NCI-H2029 (cell line): ENCODE data around the gene MBD5.
"Not testable (repeated sequence)": the region's sequence is repeated elsewhere in the genome, so short reads cannot be mapped to it uniquely, and the experiment has no call there.

Experiments used
- DNase-seq: peaks from one replicate; lab custom pipeline; 2025; lab: John Stamatoyannopoulos, UW

The MBD5 gene

DNA sequence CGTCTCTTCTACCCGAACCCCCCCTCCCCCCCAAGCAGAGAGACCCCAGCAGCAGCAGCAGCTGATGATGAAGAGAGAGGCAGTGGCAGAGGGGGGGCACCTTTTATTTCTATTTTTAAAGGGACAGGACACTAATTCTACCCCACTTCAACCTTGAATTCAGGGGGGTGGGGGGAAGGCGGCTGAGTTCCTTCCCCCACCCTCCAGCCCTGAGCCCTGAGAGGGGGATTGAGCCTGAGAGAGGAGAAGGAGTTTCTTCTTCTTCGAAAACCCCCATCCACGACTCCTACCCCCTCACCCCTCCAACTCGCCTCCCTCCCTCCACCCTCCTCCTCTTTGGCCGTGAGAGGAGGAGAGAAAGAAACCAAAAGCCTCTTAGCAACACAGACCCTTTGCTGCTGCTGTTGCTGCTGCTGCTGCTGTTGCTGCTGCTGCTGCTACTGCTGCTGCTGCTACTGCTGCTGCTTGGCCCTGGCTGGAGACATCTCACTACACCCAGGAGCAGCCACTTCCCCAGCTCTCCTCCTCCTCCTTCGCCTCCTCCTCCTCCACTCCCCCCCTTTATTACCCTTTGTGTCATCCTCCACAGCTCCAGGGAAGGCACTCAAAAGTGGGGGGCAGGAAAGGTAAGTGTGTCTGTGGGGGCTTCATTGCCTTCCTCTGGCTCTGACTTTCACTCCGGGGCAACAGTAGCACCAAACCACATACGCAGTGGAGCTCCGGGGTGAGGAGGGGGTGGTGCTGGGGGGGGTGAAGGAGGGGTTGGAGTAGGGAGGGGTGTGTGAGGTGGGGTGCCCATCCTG, at the start of gene MBD5:
TSS of gene MBD5 (plus strand) at position 33 of the 803 bp plus-strand sequence.
- no peak for DNase-seq

DNA sequence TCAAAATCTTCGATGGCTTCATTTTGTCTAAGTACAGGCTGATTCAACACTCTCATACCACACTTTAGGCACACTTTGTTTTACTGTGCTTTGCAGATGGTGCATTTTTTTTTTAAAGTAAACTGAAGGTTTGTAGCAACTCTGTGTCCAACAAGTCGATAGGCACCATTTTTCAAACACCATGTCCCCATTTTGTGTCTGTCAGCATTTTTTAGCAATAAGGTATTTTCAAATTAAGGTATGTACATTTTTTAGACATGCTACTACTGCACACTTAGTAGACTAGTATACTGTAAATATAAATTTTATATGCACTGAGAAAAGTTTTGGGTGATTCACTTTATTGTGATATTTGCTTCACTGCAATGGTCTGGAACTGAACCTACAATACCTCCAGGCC, 44.8 kb upstream of the MBD5 start:
- DNase-seq, result no peak

DNA sequence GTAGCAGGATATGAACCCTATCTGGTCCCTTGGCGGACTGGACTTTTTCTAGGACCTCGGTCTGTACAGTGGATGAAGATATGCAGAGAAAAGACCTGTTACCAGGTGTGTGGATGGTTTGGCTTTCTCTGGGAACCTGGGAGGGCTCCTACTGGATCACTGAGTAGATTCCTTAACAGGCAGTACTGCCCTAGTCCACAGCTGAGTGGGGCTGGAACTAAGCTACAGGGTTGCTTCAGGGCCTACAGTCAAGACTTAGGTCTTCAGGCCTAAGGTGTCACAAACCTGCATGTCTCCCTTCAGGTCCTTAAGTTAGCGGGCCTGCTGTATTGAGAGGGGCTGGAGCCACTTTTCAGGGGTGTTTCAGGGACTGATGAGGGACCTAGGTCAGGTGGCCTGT, 43.2 kb upstream of the MBD5 start:
- DNase-seq, result no peak

DNA sequence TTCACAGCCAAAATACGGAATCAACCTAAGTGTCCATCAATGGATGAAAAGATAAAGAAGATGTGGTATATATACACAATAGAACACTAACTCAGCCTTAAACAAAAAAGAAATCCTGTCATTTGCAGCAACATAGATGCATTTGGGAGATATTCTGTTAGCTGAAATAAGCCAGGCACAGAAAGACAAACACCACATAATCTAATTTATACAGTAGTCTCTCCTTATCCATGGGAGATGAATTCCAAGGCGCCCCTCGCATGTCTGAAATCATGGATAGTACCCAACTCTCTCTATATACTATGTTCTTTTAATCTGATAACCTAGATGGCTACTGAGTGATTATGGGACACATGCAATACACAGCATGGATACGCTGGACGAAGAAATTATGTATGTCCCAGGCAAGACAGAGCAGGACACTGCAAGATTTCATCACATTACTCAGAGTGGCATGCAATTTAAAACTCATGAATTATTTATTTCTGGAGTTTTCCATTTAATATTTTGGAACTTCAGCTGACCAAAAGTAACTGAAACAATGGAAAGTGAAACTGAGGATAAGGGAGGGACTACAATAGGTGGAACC, 39.9 kb upstream of the MBD5 start:
- DNase-seq, result no peak

DNA sequence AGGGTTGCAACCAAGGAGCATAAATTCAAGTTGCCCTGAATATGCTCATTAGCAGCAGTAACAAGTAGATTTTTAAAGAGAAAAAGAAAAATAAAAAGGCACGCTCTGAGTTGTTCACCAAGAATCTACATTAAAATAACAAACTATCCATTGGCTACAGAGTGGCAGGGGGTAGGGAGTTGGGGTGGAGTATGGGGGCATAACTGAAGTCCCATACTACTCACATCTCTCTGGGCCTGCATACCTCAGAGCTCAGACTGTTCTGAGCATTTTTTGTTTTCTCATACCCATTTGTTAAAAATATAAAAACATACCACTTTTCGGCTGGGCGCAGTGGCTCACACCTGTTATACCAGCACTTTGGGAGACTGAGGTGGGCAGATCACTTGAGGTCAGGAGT, 31.8 kb upstream of the MBD5 start:
- no peak for DNase-seq

DNA sequence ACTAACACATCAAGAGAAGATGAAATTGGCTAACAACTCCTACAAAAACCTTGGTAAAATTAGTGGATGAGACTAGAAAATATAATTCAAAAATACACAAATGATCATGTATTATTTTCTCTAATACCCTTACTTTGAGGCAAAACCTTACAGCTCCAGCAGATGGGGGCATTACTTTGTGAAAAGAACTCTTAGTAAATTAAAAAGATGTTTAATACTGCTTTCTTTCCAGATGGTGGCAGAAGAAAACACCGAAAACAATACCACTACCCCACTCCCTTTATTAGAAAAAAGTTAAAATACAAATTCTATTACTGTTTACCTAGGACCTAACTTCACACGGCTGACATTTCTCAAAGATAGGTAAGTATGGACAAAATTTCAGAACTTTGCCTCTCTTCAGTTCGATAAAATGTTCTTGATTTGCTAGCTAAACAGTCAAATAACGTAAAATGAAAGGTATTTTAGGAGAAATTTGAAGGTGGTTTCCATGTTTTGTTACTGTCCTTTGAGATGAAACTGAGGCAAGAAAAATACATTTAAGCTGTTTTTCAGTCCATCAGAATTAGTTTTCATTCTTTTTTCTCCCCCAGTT, 31.0 kb upstream of the MBD5 start:
- no peak for DNase-seq

DNA sequence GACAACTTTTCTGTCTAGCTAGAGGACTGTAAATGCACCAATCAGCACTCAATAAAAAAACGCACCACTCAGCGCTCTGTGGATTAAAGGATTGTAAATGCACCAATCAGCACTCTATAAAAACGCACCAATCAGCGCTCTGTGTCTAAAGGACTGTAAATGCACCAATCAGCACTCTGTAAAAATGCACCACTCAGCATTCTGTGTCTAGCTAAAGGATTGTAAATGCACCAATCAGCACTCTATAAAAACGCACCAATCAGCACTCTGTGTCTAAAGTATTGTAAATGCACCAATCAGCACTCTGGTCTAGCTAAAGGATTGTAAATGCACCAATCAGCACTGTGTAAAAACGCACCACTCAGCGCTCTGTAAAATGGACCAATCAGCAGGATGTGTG, 25.9 kb upstream of the MBD5 start:
- DNase-seq, result not testable (repeated sequence)

DNA sequence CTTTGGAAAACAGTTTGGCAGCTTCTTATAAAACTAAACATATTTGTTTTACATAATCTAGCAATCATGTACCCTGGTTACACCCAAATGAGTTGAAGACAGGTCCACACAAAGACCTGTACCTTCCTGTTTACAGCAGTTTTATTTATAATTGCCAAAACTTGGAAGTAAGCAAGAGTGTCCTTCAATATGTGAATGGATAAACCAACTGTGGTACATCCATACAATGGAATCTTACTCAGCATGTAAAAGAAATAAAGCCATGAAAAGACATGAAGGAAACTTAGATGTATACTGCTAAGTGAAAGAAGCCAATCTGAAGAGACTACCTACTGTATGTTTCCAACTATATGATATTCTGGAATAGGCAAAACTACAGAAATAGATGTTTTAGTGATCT, 24.1 kb upstream of the MBD5 start:
- DNase-seq, result no peak

DNA sequence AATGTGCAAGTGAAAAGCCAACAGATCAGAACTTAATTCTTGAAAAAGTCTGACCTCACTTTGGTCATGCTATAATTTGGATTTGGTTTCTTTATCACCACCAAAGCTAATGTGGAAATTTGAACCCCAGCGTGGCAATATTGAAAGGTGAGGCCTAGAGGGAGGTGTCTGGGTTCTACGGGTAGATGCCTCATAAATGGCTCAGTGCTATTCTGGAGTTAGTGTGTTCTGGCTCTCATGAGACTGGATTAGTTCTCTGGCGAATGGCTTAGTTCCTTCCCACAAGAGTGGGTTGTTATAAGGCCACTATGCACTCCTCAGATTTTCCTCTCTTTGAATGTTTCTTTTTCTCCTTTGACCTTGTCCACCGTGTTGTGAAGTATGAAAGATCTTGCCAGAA, 22.7 kb upstream of the MBD5 start:
- DNase-seq, result no peak

DNA sequence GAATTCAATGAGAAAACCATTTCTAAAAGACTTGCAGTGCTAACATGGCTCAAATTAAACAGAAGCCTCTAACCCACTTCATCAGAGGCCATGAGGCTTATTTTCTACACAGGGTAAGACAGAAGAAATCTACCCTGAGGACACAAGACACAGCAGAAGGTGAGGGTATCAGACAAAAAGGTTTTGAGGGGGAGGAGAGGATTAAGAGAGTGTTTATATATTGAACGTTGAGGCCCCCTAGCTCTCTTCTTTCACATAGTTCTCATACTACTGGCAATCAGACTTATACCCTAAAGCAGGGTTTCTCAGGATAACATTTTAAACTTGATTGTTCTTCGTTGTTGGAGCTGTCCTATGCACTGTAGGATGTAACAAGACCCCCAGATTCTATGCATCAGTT, 21.8 kb upstream of the MBD5 start:
- DNase-seq, result no peak

DNA sequence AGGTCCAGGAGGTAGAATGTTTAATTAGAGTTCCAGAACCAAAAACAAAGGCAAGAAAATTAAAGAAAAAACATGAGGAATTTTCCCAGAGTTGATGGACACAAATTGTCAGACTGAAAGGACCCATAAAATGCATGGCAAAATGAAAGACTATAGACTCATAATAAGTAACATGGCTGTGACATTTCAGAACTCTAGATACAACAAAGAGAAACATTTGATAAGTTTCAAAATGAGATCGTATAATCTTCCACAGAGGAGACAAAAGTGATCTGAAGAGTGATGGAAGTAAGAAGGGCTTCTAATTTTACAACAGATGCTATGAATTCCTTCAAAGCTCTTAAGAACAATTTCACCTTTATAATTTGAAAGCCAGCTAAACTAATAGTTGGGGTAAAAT, 20.8 kb upstream of the MBD5 start:
- DNase-seq, result no peak

DNA sequence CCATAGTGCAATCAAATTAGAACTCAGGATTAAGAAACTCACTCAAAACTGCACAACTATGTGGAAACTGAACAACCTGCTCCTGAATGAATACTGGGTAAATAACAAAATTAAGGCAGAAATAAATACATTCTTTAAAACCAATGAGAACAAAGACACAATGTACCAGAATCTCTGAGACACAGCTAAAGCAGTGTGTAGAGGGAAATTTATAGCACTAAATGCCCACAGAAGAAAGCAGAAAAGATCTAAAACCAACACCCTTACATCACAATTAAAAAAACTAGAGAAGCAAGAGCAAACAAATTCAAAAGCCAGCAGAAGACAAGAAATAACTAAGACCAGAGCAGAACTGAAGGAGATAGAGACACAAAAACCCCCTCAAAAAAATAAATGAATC, 18.5 kb upstream of the MBD5 start:
- DNase-seq, result not testable (repeated sequence)

DNA sequence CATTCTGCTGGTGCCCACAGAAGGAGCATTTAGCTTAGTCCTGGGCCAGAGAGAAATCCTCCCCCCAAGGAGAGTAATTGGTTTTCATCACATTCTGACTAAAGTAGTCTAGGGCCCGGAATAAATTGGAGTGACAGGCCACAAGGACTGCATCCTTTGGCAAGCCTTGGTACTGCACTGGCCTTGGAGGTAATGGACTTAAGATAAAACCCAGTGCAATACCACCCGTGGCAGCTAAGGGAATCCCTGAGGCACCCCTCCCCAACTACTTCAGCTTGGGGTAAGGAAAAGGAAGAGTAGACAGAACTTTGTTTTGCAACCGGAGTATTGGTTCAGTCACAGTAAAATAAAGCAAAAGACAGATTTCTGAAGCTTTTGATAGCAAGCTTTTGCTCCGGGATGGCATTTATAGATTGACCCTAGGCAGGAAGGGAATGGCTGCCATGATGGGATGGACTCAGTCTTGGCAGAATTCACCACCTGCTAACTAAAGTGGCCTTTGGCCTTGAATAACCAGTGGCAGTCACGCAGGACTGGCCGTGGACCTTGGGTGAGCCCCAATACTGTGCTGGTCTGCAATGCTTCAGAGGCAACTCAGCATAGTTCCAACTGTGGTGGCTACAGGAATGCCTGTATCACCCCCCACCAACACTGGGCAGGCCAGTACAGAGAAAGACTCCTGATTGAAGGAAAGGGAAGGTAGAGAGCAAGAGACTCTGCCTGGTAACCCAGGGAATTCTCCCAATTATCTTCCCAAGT, 14.5 kb upstream of the MBD5 start:
- DNase-seq, result no peak

DNA sequence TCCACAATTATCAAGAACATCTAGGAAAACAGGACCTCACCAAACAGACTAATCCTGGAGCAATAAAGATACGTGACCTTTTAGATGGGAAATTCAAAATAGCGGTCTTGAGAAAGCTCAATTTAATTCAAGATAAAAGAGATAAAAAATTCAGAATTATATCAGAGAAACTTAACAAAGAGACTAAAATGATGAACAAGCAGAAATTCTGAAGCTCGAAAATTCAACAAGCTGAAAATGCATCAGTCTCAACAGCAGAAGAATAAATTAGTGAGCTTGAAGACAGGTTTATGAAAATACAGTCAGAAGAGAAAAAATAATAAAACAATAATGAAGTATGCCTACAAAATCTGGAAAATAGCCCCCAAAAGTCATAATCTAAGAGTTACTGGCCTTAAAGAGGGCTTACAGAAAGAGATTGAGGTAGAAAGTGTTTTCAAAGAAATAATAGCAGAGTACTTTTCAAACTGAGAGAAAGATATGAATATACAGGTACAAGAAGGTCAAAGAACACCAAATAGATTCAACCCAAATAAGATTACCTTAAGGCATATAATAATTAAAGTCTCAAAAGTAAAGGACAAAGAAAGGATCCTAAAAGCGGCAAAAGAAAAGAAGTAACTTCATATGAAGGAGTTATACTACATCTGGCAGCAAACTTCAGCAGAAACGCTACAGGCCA, 13.5 kb upstream of the MBD5 start:
- no peak for DNase-seq

DNA sequence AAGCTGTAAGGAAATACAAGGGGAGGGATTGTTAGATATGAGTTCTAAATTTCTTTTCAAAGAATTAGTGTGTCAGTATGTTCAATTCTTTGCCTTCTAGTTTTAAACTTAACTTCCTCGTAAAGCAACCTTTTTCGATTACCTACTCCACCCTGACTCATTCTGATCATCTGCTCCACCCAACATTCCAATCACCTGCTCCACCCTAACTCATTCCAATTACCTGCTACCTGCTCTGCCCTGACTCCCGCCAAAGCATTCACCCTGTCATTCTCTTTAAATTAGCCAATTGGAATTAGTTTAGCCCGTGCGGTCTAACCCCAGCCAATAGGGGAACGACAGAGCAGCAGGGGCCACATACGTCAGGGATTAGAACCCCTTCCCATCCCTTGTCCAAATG, 12.5 kb upstream of the MBD5 start:
- DNase-seq, result not testable (repeated sequence)

DNA sequence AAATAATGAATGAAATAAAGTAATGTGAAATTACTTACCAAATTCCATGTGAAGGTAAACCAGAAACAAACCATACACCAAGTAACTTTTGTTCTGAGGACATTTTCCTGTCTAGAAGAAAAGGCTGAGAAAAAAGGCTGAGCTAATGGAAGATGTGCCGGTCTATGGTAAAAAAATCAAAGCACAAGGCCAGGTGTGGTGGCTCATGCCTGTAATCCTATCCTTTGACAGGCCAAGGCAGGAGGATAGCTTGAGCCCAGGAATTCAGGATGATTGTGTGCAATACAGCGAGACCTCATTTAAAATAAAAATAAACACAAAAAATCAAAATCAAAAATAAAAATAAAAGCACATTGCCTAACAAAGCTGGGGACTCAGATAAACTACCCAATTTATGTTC, 7.0 kb upstream of the MBD5 start:
- DNase-seq, result no peak

DNA sequence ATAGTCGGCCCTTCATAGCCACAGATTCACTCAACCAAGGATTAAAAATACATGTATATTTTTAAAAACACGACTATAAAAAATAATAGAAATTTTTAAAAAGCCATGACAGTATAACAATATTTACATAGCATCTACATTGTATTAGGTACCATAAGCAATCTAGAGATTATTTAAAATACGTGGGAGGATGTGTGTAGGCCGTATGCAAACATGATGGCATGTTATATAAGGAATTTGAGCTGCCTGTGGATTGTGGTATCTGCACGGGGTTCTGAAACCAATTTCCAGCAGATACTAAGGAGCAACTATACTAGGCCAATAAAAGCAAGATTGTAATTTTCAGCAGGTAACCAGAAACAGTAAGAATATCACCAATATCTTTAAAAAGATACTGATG, 6.3 kb upstream of the MBD5 start:
- DNase-seq, result no peak

DNA sequence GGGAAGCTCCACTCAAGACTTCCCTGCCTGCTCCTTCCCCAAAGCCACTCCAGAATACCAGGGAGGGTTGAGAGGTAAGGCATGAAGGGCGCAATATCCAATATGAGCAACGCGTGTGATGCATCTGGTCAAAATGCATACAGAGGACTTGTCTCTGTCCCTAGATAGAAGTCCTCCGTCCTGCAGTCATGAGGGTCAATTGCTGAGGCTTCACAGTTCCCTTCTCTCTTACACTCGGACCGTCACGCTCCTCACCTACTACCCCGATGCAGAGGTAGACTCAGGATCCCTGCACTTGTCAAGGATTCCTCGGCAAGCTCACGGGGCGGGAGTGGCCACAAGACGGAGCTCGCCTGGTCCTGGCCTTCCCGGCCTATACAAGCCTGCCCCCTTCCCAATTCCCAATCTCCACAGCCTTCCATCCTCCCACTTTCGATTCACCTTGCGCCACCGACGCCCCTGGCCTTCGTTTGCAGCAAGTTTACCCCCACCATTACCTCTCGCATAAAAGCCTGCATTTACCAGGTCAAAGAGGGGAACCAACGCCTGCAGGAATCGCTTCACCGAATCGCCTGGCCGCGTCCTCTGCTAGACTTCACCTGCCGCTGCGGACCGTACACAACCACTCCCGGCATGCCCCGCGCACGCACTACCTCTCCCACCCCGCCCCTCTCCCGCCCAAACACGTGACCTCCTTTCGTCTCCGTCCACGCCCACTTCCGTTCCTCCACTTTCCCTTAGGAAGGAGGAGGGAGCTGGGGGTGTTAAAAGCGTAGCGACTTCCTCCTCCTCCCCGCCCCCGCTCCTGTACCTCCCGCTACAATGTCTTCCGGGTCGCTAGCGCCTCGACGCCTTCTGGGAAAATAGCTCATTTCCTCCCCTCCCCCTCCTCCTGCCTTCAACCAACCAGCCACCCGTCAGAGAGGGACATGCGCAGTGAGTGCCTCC, 506 bp upstream of the MBD5 start, which contains the start of gene ORC4:
TSS of gene ORC4 (minus strand) at position 627 of the 948 bp plus-strand sequence. CDS start 44,779 bp downstream, outside the sequence.
- DNase-seq, result peak; percentile 99

DNA sequence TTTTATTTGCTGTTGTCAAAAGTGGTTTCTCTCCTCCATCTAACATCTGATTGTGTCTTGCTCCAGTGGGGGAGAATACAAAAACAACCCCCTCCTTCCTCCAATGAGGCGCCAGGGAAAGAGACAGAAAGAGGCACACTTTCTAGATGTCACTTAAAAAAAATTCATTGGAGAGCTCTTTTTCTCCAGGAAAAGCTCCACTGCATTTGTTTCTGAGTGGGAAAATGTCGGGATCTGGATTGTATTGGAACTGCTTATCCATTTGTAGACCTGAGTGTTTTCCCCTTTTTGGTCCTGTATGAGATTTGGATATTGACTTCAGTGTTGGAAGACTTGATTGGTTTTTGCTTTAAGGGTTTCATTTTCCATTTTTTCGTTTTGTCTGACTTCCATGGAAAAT, 995 bp downstream of the MBD5 start:
- no peak for DNase-seq

DNA sequence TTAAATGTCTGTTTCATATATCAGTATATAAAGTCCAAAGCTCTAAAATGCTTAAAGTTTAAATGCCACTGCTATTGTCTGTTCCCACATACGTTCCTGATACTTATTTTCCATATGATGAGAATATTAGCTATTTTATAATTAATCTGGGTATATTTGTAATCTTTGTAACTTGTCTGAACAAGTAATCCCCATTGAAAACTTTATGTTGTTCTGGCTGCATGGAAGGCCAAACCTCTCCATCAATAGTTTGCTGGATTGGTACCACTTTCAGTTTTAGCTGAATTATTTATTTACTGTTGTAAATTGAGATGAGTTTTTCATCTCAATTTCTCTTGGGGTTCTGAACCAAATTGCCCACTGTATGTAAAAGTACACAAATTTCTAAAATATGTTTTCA, 1.5 kb downstream of the MBD5 start:
- no peak for DNase-seq

DNA sequence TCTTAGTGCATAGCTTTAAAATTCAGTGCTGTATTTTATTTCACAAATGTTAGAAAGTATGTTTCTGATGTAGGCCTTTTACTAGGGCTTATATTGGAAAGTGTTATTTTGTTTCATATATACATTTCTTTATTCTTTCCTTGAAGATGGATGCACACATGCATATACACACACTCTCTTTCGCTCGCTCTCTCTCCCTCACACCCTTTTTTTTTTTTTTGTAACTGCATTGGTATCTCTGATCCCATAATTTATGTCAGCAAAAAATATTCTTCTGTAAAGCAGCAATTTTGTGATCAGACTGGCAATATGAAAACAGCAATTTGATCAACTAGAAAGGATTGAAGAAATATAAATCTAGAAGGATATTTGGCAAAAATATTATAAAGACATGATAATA, 2.0 kb downstream of the MBD5 start:
- DNase-seq, result no peak
